ENCODE data around the gene RPL22L1.

DNA sequence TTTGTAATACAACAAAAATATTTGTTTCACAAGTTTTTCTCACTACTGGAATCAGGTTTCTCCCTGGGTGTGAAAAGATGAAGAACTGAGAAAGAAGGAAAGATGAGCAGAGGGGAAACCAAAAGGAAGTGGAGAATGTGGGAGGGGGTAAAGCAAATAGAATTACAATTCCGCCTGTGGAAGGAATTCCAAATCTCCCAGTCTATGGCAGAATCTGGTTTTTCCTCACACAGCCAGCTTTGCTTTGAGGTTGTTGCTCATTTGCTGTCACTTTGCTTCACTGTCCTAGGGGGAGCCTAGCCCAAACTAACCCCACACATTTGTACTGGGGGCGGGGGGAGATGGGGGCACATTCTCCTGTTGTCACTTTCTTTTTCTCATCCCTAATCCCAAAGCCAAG lies 43.9 kb downstream of the RPL22L1 start:
- TF ChIP-seq SPI1 (IDR thresholded peaks at IDR 0.05; ENCODE audit: low read depth, low read length): no peak
- TF ChIP-seq POLR2AphosphoS5 (IDR thresholded peaks at IDR 0.05; ENCODE audit: low read depth, low read length): no peak
- TF ChIP-seq POLR2A (IDR thresholded peaks at IDR 0.05; ENCODE audit: low read depth, low read length): no peak
- no peak for TF ChIP-seq TAF1 (IDR thresholded peaks at IDR 0.05; ENCODE audit: low read depth, low read length)
- no peak for TF ChIP-seq POU2F2 (IDR thresholded peaks at IDR 0.05; ENCODE audit: low read depth, low read length)
